ENCODE data around the gene GALNS.

- no peak for TF ChIP-seq CTCF (conservative IDR thresholded peaks at IDR 0.05; ENCODE audit: low read length)
- no peak for TF ChIP-seq EZH2phosphoT487 (IDR thresholded peaks at IDR 0.05; ENCODE audit: borderline replicate concordance, low read depth, low read length)
These were observed 41.5 kb downstream of the GALNS start for GRCh38 chr16:88815227-88815626.
